Left renal pelvis (tissue), 4 donors: ENCODE results near the gene ACBD6. TPM values are rescaled to one million over a fixed set of nuclear protein-coding genes. Genes with fewer than 3 reads are reported as not detected.

ENCODE experiments used
- DNase-seq, 4 donors: peaks; one replicate each; pipeline ENCODE4 v3.0.0-alpha.2; 2013; ENCODE audit warnings: low read depth in 4 of 4, low spot score in 3 of 4
- polyA plus RNA-seq, 4 donors: library from polyadenylated mRNA; unstranded; fragments of 120-200 nt; gene quantifications; one replicate each; pipeline ENCODE4 v1.2.1, GENCODE V29; 2013; ENCODE audit not compliant: insufficient read length in 4 of 4

Gene ACBD6
- polyA plus RNA-seq, 4 donors, result 63.8 to 78.8 (median 69.6) TPM

DNA sequence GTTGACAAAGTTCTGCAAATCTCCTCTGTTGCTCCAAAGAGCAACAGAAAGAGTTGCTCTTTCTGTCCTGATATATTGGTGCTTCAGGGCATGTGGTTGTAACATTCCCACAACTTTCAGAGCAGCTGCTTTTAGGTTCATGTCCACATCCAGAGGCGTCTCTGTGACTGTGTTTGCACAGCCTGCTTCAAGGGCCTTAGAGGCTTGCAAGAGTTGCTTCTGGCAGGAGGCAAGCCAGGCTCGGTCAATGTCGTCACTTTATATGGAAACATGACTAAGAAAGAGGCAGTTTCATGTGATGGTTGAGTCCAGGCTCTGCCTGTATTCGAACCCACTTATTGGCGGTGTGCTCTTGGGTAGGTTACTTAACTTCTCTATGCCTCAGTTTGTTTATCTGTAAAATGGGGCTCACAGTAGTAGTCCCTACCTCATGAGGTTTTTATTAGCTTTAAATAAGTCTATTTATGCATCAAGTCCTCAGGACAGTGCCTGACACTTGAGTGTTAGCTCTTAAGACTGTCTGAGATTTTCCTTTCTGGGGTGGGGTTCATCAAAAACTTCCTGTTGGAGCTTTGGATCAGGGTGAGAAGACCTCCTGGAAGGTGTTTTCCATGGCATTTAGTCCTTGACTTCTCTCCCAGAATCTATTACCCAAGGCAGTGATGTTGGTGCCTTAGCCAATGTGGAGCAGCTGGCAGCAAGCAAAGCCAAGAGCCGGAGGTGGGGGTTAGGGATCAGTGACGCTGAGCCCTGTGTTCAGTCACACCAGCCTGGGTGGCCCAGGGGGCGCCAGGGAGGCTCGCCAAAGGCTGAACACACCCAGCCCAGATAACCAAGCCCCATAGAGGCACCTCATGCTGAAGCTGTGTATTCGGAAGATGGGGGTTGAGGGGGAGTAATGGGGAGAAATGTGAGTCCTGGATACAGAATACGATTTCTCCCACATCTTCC is 253.4 kb downstream of the ACBD6 start:
- no peak for DNase-seq

GRCh38 chr1:180248176-180248575 is 254.2 kb downstream of the ACBD6 start:
- no peak for DNase-seq

- DNase-seq, result no peak
Measured at GRCh38 chr1:180247580-180247979, 254.8 kb downstream of the ACBD6 start.

DNA sequence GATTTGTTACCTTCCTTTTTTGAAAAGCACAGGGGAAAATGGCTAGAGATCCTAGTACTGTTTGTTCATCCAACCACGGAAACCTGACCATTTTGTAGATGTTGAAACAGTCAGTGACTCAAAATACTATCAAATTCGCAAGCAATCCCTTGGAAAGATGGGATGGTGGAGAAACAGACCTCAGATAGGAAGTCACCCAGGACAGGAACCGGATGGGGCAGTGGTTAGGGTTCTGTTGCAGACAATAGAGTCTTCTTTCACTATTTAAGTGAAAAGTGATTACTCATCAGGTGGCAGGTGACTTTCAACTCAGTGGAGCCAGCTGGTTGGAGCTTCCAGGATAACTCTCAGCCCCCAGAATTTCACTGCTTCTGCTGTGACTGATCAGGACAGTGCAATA is 255.3 kb downstream of the ACBD6 start:
- DNase-seq, result no peak

- DNase-seq, result no peak
Measured at GRCh38 chr1:180246579-180246978, 255.8 kb downstream of the ACBD6 start.

- DNase-seq, result no peak
Measured at GRCh38 chr1:180244840-180245239, 257.5 kb downstream of the ACBD6 start.

DNA sequence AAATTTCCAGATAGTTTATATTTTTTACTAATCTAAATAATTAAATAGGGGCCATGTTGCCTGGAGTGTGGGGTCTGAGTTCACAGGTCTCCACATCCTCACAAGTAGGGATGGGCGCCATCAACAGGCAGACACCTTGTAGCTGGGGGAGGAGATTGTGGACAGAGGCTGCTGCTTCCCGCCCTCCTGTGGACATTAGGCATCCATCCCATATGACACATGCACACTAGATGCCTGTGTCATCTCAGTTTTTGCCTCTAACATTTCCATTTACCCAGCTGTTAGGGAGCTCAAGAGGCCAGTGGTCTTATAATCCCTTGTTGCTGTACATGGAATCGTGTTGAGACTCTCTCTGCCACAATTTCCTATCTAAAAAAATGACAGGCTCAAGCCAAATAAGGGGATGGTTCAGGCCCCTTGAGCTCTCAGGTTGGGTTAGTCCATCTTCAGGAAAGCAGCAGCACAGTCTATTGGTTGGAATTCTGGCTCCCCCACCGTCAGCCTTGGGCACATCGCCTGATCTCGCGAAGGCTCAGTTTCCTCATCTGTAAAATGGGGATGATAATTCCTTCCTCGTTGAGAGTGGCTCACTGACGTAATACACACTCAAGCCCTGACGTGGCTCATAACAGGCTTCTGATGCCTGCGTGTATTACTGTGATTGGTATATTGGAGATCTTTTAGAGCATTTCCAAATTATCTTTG is 258.7 kb downstream of the ACBD6 start:
- no peak for DNase-seq

DNA sequence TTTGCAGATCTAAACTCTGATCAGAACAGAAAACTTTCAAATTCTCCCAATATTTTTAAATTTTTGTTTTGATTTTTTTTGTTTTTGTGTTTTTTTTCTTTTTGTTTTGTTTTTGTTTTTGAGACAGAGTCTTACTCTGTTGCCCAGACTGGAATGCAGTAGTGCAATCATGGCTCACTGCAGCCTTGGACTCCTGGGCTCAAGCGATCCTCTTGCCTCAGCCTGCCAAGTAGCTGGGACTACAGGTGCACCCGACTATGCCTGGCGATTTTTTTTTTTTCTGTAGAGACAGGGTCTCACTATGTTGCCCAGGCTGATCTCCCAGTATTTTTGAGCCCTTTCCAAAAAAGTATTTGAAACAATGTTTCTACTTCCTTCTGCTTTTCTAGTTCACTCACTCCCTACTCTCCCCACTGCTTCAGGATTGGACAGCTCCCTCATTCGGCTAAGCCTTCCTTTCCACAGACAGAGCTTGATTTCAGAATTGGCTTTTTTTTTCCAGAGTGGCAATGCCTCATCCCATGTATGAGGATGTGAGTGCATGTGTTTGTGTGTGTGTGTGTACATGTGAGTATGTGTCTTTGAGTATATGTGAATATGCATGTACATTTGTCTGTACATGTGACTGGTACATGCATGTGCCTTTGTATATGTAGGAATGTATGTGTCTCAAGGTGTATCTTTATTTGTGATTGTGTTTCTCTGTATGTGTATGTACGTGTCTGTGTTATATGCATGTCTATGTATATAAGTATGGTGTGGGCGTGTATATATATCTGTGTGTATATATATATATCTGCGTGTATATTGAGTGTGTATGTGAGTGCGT is 260.4 kb downstream of the ACBD6 start:
- DNase-seq, result no peak

GRCh38 chr1:180239145-180240096 is 263.0 kb downstream of the ACBD6 start:
- no peak for DNase-seq

DNA sequence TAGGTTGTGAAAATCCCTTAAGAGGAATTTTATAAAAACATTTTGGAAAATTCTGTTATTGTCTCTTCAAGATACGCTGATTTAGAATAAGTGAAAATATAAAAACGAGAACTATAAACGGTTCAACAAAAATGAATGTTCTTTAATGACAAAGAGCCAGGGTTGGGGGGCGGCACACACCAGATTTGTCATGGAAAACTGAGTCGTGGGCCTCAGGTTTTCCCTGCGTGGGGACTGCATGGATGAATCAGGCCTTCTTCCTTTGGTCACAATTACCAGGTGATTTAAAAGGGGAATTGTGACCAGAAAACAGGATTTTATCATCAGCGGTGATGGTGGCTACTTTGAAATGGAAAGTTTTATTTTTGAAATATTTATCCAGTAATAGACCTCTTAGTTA is 263.7 kb downstream of the ACBD6 start:
- DNase-seq, result no peak

Other genes starting within 250 kb of the ACBD6 start
- not detected for gene OVAAL, start 56.4 kb upstream of the ACBD6 start, polyA plus RNA-seq
- gene XPR1, start 129.4 kb upstream of the ACBD6 start, polyA plus RNA-seq, result 10 to 100 TPM; 21.5 to 43.0 (median 38.8) TPM